GM18499 (cell line): Measurements from ENCODE around the gene ENDOU.

Experiments used
- ATAC-seq: cut with Tn5 transposase; IDR thresholded peaks from one replicate; pipeline ENCODE4 v1.9.1; 2021; ENCODE audit warnings: moderate number of reproducible peaks; ENCODE audit not compliant: insufficient read depth, unreplicated experiment

Gene ENDOU

GRCh38 chr12:47744778-47745436, 19.6 kb upstream of the ENDOU start:
- no peak for ATAC-seq

GRCh38 chr12:47744005-47744651, 18.8 kb upstream of the ENDOU start:
- ATAC-seq, result no peak

- ATAC-seq, result no peak
These were observed 18.1 kb upstream of the ENDOU start for GRCh38 chr12:47743311-47743860.

- ATAC-seq, result no peak
These were observed 17.0 kb upstream of the ENDOU start for GRCh38 chr12:47742253-47742825.

GRCh38 chr12:47741340-47741703, 16.0 kb upstream of the ENDOU start:
- no peak for ATAC-seq

- ATAC-seq, result no peak
These were observed 15.5 kb upstream of the ENDOU start for GRCh38 chr12:47740606-47741339.

GRCh38 chr12:47739979-47740378, 14.7 kb upstream of the ENDOU start:
- no peak for ATAC-seq

GRCh38 chr12:47739297-47739696, 14.0 kb upstream of the ENDOU start:
- ATAC-seq, result no peak

GRCh38 chr12:47737936-47738594, 12.8 kb upstream of the ENDOU start:
- no peak for ATAC-seq

- no peak for ATAC-seq
These were observed 11.8 kb upstream of the ENDOU start for GRCh38 chr12:47736877-47737676.

GRCh38 chr12:47736216-47736615, 10.9 kb upstream of the ENDOU start:
- no peak for ATAC-seq

GRCh38 chr12:47735649-47736048, 10.4 kb upstream of the ENDOU start:
- no peak for ATAC-seq

- no peak for ATAC-seq
These were observed 9.6 kb upstream of the ENDOU start for GRCh38 chr12:47734725-47735480.

- ATAC-seq, result no peak
These were observed 7.9 kb upstream of the ENDOU start for GRCh38 chr12:47733142-47733541.

GRCh38 chr12:47732504-47732903, 7.2 kb upstream of the ENDOU start:
- ATAC-seq, result no peak

- no peak for ATAC-seq
These were observed 6.4 kb upstream of the ENDOU start for GRCh38 chr12:47731723-47732122.

- no peak for ATAC-seq
These were observed 5.1 kb upstream of the ENDOU start for GRCh38 chr12:47730341-47730744.

GRCh38 chr12:47729233-47729632, 3.9 kb upstream of the ENDOU start:
- no peak for ATAC-seq

- ATAC-seq, result peak; percentile 73
These were observed 603 bp upstream of the ENDOU start for GRCh38 chr12:47725893-47726292.
